GM19397 (cell line): ENCODE results near the gene BAHCC1.

Experiments used
- ATAC-seq: cut with Tn5 transposase; IDR thresholded peaks from one replicate; pipeline ENCODE4 v1.9.1; 2021; ENCODE audit warnings: mild to moderate bottlenecking, moderate library complexity; ENCODE audit not compliant: unreplicated experiment

Gene BAHCC1

GRCh38 chr17:81440051-81440471 is 44.8 kb downstream of the BAHCC1 start:
- no peak for ATAC-seq

GRCh38 chr17:81440511-81441244 is 45.4 kb downstream of the BAHCC1 start:
- ATAC-seq, result no peak

DNA sequence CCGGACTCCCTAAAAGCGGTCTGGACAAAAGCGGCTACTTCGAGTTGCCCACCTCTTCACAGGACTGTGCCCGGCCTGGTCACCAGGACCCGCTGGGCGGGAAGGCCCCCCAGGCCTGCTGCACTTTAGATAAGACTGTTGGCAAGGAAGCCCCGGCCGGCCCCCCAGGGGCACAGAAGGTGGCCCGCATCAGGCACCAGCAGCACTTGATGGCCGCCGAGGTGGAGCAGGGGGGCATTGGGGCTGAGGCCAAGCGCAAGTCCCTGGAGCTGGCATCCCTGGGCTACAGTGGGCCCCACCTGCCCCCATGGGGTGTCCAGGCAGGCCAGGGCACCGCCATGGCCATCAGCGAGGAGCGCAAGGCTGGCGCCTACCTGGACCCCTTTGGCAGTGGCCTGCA is 47.5 kb downstream of the BAHCC1 start:
- ATAC-seq, result no peak

DNA sequence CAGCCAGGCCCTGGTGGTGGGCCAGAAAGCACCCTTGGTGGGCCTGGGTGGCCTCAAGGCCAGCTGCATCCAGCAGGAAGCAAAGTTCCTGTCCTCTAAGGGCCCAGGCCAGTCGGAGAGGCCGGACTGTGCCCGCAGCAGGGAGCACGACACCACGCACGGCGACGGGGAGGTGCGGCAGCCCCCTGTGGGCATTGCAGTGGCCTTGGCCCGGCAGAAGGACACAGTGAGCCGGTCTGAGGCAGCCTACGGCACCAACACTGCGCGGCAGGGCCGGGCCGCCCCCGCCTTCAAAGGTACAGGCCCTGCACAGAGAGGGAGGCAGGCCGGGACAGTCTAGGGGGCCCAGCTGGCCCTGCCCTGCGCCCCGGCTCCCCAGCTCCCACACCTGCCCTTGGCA is 48.0 kb downstream of the BAHCC1 start:
- ATAC-seq, result no peak

- ATAC-seq, result no peak
These were observed 49.5 kb downstream of the BAHCC1 start for GRCh38 chr17:81444610-81445339.

DNA sequence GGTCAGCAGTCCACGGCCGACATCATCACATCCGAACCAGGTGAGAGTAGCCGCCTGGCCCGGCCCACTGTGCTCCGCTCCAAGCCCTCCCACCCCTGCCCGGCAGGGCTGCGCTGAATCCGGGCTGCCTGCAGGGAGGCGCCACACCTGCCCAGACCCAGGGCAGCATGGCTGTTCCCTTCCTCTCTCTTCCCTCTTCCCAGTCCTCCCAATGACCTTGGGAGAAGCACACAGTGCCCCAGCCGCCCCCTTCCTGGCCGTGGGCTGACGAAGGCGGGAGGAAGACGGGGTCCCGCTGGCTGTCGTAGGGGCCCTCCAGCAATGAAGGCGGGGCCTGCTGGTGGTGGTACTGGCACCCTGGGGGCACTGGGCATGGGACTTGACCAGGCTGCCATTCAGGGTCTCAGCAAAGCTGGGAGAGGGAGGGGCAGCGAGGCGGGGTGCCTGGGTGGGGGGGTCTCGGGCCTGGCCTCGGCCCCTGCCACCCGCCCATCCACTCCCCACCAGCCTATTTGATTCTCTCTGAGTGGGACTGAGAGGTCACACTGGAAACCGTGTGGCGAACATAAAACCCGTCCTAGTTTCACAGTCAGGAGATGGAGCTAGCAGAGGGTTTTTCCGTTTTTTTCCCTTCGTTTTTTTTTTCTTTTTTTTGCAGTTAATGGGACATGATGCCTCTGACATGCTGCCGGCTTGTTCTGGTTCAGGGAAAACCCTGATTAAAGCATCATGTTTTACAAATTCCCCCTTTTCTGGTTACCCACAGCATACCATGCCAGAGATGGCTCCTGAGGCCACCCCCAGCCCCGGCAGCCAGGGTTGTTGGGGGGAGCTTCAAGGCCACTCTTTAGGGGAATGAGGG is 50.6 kb downstream of the BAHCC1 start:
- no peak for ATAC-seq

GRCh38 chr17:81447331-81447933 is 52.2 kb downstream of the BAHCC1 start:
- no peak for ATAC-seq

GRCh38 chr17:81448442-81448841 is 53.2 kb downstream of the BAHCC1 start:
- no peak for ATAC-seq

GRCh38 chr17:81448950-81449349 is 53.7 kb downstream of the BAHCC1 start:
- no peak for ATAC-seq

- ATAC-seq, result no peak
These were observed 54.1 kb downstream of the BAHCC1 start for GRCh38 chr17:81449351-81449750.

GRCh38 chr17:81451823-81452222 is 56.6 kb downstream of the BAHCC1 start:
- ATAC-seq, result no peak

DNA sequence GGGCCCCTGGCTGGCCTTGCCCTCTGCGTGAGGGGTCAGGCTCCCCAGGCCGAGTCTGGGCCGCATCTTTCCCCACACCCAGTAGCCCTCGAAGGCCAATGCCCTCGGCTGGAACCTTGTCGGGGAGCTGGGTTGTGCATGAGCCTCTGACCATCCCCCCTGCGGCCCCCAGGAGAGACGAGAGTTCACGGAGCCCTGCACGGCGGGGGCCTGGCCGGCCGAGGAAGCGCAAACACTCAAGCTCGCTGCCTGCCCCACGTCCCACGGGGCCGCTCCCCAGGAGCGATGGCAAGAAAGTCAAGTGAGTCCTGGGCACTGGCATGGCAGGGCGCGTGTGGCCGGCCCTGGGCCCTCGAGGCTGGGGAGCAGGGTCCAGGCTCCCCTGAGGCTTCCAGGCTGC is 57.3 kb downstream of the BAHCC1 start:
- ATAC-seq, result no peak

- no peak for ATAC-seq
These were observed 57.8 kb downstream of the BAHCC1 start for GRCh38 chr17:81453076-81453475.

GRCh38 chr17:81453712-81454111 is 58.5 kb downstream of the BAHCC1 start:
- no peak for ATAC-seq

- ATAC-seq, result no peak
These were observed 59.2 kb downstream of the BAHCC1 start for GRCh38 chr17:81454473-81454872.

DNA sequence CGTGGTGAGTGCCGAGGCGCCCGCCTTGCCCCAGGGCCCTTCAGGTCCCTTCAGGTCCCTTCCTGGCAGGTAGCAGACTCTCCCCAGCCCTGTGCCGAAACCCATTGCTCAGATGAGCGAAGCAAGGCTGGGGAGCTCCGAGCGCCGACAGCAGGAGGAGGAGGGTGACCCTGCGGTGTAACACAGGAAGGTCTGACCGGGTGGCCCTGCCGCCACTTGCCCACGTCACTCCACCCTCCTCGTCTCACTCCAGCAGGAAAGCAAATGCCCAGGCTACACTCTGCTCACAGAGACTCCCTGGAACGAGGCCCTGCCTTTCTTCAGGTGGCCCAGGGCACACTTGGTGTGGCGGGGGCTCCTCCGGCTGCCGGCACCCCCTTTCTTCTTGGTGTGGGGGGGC is 60.1 kb downstream of the BAHCC1 start:
- ATAC-seq, result no peak

- ATAC-seq, result no peak
These were observed 60.8 kb downstream of the BAHCC1 start for GRCh38 chr17:81456091-81456490.

GRCh38 chr17:81456798-81457197 is 61.5 kb downstream of the BAHCC1 start:
- ATAC-seq, result no peak

DNA sequence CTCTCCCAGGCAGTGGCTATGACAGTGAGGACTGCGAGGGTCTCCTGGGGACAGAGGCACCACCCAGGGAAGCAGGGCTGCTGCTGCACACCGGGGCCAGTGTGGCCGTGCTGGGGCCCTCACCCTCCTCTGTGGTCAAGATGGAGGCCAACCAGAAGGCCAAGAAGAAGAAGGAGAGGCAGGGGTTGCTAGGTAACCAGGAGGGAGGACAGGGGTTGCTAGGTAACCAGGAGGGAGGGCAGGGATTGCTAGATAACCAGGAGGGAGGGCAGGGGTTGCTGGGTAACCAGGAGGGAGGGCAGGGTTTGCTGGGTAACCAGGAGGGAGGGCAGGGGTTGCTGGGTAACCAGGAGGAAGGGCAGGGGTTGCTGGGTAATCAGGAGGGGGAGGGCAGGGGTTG is 62.1 kb downstream of the BAHCC1 start:
- ATAC-seq, result no peak

DNA sequence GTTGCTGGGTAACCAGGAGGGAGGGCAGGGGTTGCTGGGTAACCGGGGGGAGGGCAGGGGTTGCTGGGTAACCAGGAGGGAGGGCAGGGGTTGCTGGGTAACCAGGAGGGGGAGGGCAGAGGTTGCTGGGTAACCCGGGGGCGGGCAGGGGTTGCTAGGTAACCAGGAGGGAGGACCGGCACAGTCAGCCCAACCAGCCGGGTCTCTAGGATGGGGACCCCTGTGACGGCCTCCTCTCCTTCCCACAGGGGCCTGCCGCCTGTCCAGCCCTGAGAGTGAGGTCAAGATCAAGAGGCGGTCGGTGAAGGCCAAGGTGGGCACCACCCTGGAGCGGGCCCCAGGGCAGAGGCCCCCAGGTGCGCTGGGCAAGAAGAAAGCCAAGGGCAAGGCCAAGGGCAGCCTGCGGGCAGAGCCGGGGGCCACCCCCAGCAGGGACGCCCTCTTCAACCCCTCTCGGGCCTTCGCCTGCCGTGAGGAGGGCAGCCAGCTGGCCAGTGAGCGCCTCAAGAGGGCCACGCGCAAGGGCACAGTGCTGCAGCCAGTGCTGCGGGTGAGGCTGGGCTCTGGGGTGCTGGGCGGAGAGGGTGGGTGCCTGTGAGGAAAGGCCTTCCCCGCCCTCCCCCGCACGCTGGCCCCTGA is 62.8 kb downstream of the BAHCC1 start:
- no peak for ATAC-seq

GRCh38 chr17:81458628-81459027 is 63.4 kb downstream of the BAHCC1 start:
- ATAC-seq, result no peak
